Testis (tissue), 2 donors: Measurements from ENCODE around the gene CADPS2.

ENCODE experiments used
- CTCF ChIP-seq, 3 experiments: fragments of 450-650 bp in 2 of 3; fragments of 200-600 bp in 1 of 3; sonication (generic) in 1 of 3; IDR thresholded peaks; one replicate each; pipeline ENCODE4 v1.5.1; 2016 to 2019; ENCODE audit warnings: antibody characterized with exemption in 3 of 3, mild to moderate bottlenecking in 2 of 3, moderate library complexity in 1 of 3
- POLR2A ChIP-seq: fragments of 450-650 bp; IDR thresholded peaks from one replicate; pipeline ENCODE4 v1.6.1; 2017; ENCODE audit warnings: antibody characterized with exemption, mild to moderate bottlenecking, moderate library complexity

- TF ChIP-seq CTCF (IDR thresholded peaks at IDR 0.05) (no peak), POLR2A (no peak)
These were observed 190.4 kb downstream of the CADPS2 start for GRCh38 chr7:122695816-122696215.
